ENCODE data around the gene SRMS.

Gene SRMS

DNA sequence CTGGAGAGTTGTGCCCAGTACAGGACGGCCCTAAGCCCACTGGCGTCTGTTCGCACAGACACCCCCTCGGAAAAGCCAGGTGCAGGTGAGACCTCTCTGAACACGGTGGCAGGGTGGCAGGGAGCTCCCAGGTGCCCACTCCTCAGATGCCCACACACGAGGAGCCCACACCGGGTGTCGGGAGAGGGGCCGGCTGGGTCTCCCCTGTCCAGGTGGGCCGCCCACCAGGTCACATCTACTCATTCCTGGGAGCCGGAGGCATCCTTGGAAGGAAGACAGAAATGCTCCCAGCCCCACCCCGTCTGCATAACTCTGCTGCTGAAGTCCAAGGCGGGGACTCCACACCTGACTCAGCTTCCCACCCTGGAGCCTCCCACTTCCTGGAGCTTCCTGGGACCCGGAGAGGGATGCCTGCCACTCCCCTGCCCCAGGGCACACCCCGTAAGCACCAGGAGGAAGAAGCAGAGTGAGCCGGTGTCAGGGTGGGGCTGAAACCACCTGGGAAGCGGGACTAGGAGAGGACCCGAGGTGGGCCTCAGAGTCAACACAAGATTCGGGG is 2.5 kb downstream of the SRMS start:
- H3K4me2 ChIP-seq (ENCODE audit: low read depth, low read length, poor library complexity, severe bottlenecking) = no peak overlapping the region
- H3K4me3 ChIP-seq (ENCODE audit: insufficient read depth, low read length, poor library complexity, severe bottlenecking) = no peak overlapping the region
- no peaks in the 10 kb centered on the region for H3K9me3 ChIP-seq (ENCODE audit: insufficient read depth, low read length)
- no peaks in the 10 kb centered on the region for H3K36me3 ChIP-seq (ENCODE audit: low read length)
- no peak overlapping the region for H2AFZ ChIP-seq (ENCODE audit: low read depth, low read length, severe bottlenecking)
- no peaks in the 10 kb centered on the region for H3F3A ChIP-seq (ENCODE audit: insufficient read depth)
- H3K27me3 ChIP-seq (ENCODE audit: low read length) = no peaks in the 10 kb centered on the region
- H3K79me2 ChIP-seq (ENCODE audit: insufficient read depth, low read length) = no peaks in the 10 kb centered on the region
- H3K9ac ChIP-seq (ENCODE audit: low read length) = no peak overlapping the region
- no peak overlapping the region for H3K27ac ChIP-seq (ENCODE audit: low read depth, low read length)
- H4K20me1 ChIP-seq (ENCODE audit: low read depth, low read length) = no peaks in the 10 kb centered on the region; the same call in 1 of the 2 replicates
- no peaks in the 10 kb centered on the region for H3K9me2 ChIP-seq (replicated peaks; ENCODE audit: insufficient read depth, low read length)
- TF ChIP-seq, protein P1, sequence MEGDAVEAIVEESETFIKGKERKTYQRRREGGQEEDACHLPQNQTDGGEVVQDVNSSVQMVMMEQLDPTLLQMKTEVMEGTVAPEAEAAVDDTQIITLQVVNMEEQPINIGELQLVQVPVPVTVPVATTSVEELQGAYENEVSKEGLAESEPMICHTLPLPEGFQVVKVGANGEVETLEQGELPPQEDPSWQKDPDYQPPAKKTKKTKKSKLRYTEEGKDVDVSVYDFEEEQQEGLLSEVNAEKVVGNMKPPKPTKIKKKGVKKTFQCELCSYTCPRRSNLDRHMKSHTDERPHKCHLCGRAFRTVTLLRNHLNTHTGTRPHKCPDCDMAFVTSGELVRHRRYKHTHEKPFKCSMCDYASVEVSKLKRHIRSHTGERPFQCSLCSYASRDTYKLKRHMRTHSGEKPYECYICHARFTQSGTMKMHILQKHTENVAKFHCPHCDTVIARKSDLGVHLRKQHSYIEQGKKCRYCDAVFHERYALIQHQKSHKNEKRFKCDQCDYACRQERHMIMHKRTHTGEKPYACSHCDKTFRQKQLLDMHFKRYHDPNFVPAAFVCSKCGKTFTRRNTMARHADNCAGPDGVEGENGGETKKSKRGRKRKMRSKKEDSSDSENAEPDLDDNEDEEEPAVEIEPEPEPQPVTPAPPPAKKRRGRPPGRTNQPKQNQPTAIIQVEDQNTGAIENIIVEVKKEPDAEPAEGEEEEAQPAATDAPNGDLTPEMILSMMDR (IDR thresholded peaks at IDR 0.05; ENCODE audit: insufficient read depth, low read length, poor library complexity, severe bottlenecking) = no peak
- no peak for TF ChIP-seq EZH2phosphoT487 (conservative IDR thresholded peaks at IDR 0.05; ENCODE audit: low read length)

DNA sequence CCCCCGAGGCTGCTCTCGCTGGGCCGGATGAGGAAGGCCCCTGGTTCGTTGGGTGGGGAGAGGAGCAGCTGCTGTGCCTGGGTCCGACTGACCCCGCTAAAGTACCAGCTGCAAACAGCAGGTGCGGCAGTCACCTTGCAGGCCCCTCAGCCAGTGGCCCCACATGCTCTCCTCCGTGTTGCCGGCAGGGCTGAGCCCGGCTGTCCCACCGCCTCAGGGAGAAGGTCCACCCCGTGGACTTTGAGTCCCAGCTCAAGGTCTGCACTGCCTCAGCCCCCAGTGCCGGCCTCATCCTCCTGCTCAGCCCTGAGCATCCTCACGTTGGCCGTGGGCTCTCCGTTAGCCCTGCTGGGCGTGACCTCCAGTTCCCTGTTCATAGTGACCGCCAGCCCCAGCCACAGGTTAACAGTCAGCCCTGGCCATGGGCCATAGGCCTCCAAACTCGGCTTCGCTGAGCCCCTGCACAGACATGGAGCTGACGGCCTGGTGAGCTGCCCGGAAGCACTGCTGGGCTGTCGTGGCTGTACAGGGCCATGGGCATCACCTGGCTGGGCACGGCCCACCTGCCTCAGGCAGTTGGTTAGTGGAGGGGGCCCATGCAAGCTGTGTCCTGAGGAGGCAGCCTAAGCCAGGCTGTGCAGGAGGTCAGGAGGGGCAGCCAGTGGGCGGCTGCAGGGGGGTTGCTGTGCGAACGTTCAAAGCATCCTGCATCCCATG is 3.1 kb downstream of the SRMS start:
- Histone ChIP-seq H3K4me3 (ENCODE audit: insufficient read depth, low read length, poor library complexity, severe bottlenecking) (no peak overlapping the region), H4K20me1 (ENCODE audit: low read depth, low read length) (no peaks in the 10 kb centered on the region; the same call in 1 of the 2 replicates), H3K27me3 (ENCODE audit: low read length) (no peaks in the 10 kb centered on the region), H3K27ac (ENCODE audit: low read depth, low read length) (no peak overlapping the region), H3K4me2 (ENCODE audit: low read depth, low read length, poor library complexity, severe bottlenecking) (no peak overlapping the region), H3K9me2 (replicated peaks; ENCODE audit: insufficient read depth, low read length) (no peaks in the 10 kb centered on the region), H3K9me3 (ENCODE audit: insufficient read depth, low read length) (no peaks in the 10 kb centered on the region), H3K79me2 (ENCODE audit: insufficient read depth, low read length) (no peaks in the 10 kb centered on the region), H3K36me3 (ENCODE audit: low read length) (no peaks in the 10 kb centered on the region), H2AFZ (ENCODE audit: low read depth, low read length, severe bottlenecking) (no peak overlapping the region), H3F3A (ENCODE audit: insufficient read depth) (no peaks in the 10 kb centered on the region), H3K9ac (ENCODE audit: low read length) (no peak overlapping the region)
- TF ChIP-seq, protein P1 (IDR thresholded peaks at IDR 0.05; ENCODE audit: insufficient read depth, low read length, poor library complexity, severe bottlenecking) = no peak
- no peak for TF ChIP-seq EZH2phosphoT487 (conservative IDR thresholded peaks at IDR 0.05; ENCODE audit: low read length)

DNA sequence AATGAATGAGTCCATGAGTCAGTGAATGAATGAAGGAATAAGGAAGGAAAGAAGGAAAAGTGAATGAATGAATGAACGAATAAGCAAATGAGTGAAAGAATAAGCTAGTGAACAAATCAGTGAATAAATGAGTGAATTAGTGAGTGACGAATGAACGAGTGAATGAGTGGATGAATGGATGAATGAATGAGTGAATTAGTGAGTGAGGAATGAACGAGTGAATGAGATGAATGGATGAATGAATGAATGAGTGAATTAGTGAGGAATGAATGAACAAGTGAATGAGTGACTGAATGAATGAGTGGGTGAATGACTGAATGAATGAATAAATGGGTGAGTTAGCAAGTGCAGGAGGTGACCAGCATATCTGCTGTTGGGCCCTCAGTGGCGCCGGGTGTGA is 3.8 kb downstream of the SRMS start:
- no peak overlapping the region for H3K4me2 ChIP-seq (ENCODE audit: low read depth, low read length, poor library complexity, severe bottlenecking)
- H3K9me2 ChIP-seq (replicated peaks; ENCODE audit: insufficient read depth, low read length) = no peaks in the 10 kb centered on the region
- TF ChIP-seq EZH2phosphoT487 (conservative IDR thresholded peaks at IDR 0.05; ENCODE audit: low read length) = no peak
- TF ChIP-seq, protein P1 (IDR thresholded peaks at IDR 0.05; ENCODE audit: insufficient read depth, low read length, poor library complexity, severe bottlenecking) = no peak
- H3K4me3 ChIP-seq (ENCODE audit: insufficient read depth, low read length, poor library complexity, severe bottlenecking) = no peak overlapping the region
- no peaks in the 10 kb centered on the region for H3K9me3 ChIP-seq (ENCODE audit: insufficient read depth, low read length)
- H2AFZ ChIP-seq (ENCODE audit: low read depth, low read length, severe bottlenecking) = no peak overlapping the region
- no peaks in the 10 kb centered on the region; the same call in 1 of the 2 replicates for H4K20me1 ChIP-seq (ENCODE audit: low read depth, low read length)
- no peaks in the 10 kb centered on the region for H3K36me3 ChIP-seq (ENCODE audit: low read length)
- H3K79me2 ChIP-seq (ENCODE audit: insufficient read depth, low read length) = no peaks in the 10 kb centered on the region
- H3K27ac ChIP-seq (ENCODE audit: low read depth, low read length) = no peak overlapping the region
- no peak overlapping the region for H3K9ac ChIP-seq (ENCODE audit: low read length)
- H3F3A ChIP-seq (ENCODE audit: insufficient read depth) = no peaks in the 10 kb centered on the region
- H3K27me3 ChIP-seq (ENCODE audit: low read length) = no peaks in the 10 kb centered on the region

All from SU-DHL-6 (cell line).